Measurements from ENCODE around the gene SPATA31E1.

The SPATA31E1 gene

DNA sequence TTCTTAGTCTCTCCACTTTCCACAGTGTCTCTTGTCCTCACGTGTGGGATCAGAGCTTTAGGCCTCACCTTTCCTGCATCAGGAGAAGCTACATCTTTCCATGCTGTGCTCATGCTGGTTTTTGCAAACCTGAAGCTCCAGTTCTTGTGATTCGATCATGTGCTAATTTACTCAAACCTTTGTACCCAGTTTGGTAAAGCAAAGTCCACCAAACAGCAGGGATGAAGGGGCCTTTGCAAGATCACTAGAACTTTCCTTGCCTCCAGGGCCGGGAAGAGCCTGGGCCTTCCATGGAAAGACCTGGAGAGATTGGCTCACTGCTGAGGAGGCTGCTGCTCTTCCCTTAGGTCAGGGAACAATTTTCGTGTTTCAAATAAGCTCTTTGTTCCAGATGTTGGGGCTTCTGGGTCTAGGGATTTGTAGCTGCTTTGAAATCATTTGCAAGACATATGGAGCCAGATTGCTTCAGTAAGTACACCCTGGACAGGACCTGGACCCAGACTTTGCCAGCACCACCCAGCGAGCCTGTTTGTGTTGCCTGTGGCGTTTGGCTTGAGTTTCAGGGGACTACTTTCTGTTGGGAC, 18.7 kb upstream of the SPATA31E1 start:
- no peak for DNase-seq (ENCODE audit: low spot score)

DNA sequence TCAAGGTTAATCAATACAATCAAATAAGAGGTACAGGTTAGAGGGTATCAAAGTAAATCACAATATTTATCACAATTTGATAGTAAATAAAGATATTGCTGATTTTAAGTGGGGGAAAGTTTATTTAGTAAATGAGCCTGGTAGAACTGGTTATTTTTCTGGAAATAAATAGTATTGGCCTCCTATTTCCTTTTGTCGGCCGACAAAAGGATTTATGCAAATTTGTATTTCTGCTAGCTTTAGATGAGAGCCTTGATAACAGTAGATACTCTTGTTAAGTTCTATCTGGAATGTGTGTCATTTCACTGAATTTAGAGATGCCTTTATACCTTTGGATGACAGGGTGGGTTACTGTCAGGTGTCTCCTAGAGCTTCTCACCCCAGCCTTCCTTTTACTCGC, 17.8 kb upstream of the SPATA31E1 start:
- no peak for DNase-seq (ENCODE audit: low spot score)

DNA sequence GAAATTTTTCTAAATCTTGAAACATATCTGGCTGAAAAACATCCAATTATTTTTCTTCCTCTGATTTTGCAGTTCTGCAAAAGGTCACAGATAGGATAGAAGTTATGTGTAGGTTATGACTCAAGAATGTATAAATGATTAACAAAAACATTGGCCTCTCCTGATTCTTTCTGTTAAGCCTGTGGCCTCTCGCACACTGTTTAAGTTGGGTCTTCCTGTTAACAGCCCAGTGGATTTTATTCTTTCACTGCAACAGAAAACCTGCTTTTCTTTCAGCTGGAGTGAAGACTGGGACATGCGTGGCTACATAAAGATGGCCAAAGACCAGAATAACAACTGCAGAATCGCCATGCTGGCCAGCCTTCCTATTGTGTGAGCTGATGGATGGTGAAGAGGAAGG, 17.1 kb upstream of the SPATA31E1 start:
- no peak for DNase-seq (ENCODE audit: low spot score)

DNA sequence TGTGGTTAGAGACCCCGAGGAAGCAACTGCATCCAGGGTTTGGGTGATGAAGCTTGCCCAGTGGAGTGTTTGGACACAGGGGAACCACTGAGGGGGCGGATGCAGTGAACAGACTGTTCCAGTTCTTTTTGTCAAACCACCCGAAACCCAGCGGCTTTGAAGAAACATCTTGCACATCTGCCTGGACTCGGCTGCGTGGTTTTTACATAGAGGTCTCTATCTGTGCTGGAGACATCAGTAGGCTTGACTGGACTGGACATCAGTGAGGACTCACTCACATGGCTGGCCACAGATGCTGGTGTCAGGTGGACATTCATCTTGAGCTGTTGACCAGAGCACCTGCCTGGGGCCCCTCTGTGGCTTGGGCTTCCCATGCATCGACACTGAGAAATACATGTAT, 15.3 kb upstream of the SPATA31E1 start:
- DNase-seq (ENCODE audit: low spot score) = no peak

DNA sequence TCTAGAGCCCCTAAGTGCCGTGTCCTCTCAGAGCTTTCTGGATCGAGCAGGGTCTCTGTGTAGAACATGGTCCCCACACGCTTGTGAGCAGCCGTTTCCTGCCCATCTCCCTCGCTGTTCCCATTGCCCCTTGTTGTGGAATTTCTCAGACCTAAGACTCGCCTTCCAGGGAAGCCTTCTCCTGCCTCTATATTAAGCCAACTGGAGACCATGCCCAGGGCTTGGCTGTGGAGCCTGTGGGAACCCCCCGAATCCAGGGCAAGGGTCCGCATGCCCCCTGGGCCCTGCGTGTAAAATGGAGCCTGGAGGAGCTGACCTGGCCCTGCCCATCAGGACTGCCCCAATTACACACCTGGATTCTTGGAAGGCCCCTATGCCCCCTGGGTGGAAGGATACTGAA, 14.5 kb upstream of the SPATA31E1 start:
- no peak for DNase-seq (ENCODE audit: low spot score)

DNA sequence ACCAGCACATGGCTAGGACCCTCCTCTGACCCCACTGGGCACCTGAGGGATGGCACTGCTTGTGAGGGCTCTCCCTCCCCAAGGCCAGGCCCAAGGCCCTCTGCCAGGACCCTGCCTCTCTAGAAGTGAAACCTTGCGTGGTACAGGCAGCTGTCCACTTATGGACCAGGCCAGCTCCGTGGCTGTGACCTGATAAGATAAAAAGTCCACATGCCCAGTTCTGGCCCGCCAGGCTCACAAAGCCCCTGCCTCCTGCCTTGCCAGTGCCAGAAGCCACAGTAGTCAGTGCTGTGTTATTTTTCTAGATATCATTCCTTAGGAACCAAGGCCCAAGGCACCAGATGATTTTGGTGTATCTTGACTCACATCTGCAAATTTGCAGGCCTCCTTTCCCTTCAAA, 14.0 kb upstream of the SPATA31E1 start:
- no peak for DNase-seq (ENCODE audit: low spot score)

DNA sequence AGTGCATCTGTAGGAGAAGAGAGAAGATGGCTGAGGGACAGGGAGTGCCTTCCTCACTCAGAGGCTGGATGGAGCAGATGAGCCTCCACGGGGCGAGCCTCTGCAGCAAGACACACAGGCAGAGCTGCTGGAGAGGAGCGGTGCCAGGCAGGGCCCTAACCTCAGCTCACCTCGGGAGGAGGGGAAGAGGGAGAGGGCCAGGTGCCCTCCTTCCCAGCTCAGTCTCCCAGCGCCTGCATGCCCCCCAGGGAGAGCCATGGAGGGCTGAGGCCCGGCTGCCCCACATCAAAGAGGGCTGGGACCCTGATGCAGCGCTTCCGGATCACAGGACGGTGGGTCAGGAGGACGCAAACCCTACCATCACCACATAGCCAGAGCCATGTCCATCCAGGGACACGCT, 13.6 kb upstream of the SPATA31E1 start:
- no peak for DNase-seq (ENCODE audit: low spot score)

DNA sequence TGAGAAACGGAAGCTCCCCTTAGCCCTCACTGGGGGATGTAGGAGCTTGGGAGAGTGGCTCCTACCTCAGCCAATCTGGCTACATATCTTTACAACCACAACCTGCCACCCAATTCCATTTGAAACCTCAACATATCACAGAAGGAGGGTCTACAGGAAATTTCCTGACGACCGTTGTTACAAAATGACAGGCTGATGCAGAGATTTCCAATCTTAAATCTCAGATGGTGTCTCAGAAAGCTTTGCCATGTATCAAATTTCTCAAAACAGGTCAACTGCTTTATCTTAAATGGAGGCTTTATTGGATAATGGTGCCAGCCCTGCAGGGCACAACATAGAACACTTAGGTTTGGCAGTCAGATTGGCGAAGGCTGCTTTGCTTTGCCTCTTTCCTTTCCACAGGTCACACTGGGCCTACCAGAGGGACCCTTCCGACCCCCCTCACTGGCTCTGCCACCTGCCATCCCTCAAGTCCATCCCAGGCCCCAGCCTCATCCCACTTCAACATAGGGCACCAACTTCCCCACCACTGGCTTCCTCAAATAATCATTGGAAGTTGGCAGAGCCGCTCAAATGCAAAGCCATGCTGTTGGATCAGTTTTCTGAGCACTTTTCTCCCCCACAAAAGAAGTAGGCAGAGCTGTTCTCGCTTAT, 11.1 kb upstream of the SPATA31E1 start:
- DNase-seq (ENCODE audit: low spot score) = no peak

DNA sequence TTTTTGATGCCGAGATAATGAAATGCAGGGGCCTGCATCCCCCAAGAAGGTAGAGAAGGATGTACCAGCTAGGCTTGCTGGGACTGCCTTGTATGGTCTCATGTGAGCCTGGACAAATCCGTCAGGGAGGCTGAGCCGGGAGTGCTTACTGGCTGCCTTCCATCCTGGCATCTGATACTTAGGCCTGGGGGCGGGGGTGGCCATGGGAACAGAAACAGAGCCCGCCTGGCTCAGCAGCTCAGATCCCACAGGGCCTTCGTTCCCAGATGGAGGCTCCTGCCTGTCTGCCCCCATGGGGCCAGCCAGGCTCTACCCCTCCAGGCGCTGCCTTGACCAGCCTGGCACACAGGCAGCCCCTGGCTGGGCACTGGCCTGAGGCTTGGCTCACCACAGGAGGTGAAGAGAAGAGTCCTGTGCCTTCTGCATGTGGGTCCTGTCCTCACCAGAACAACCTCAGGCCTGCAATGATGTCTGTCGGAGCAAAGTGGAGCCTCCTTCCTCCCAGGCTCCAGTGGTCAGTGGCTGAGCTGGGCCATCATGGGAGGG, 10.5 kb upstream of the SPATA31E1 start:
- DNase-seq (ENCODE audit: low spot score) = no peak

DNA sequence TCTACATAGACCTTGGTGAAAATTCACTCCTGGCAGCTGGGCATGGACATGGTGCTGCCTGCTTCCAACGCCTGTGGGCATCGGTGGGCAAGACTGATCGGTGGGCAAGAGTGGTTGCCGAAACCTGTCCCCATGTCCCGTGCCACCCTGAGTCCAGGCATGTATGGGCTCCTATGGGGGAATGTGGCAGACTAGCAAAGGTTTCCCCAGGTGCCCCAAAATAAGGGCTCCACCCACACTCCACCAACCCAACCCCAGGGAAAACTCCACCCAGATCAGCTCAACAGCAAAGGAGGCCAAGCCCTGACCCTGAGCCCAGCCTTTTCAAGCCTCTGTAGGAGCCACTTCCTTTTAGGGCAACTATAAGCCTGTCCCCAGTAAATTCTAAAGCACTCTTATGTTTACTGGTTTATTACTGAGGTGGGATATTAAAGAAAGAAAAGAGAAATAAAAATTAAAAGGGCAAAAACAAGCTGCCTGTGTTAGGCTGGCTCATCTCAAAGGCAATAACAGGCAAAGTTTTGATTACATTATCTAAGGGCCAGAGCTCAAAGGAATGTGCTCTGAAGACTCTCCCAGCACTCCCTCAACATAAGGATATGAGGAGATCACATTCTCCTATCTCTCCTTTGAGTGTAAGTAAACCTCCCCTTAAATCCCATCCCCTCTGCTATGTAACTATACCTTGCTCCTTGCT, 8.9 kb upstream of the SPATA31E1 start:
- DNase-seq (ENCODE audit: low spot score) = no peak

DNA sequence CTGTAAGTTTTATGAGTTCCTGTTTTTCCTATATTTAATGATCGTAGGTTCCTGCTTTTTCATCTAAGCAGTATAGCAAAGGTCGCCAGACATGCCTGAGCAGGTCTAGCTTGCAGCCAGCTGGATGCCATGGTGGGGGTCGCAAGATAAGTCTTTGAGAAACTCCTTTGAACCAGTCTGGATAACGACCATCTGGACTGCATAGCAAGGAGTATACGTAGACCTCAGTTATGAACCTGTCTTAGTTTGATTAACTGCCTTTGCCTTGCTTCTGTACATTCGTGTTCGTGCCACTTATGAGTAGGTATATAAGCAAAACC, 8.4 kb upstream of the SPATA31E1 start:
- no peak for DNase-seq (ENCODE audit: low spot score)

DNA sequence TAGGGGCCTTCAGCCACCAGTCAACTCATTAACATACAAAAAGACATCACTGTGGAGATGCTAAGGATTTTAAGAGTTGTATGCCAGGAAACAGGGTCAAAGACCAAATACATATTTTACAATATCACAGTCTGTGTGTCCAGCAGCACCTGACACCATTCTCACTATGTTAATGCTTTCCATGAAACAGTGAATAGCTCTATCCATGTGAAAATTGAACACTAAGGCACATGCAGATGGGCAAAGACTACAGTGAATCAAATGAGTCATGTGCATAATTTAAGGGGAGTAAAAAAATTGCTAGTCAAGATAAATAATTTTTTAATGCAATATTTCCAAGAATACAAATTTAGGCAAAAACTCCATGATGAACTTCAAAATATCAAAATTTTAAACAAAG, 7.6 kb upstream of the SPATA31E1 start:
- DNase-seq (ENCODE audit: low spot score) = no peak

DNA sequence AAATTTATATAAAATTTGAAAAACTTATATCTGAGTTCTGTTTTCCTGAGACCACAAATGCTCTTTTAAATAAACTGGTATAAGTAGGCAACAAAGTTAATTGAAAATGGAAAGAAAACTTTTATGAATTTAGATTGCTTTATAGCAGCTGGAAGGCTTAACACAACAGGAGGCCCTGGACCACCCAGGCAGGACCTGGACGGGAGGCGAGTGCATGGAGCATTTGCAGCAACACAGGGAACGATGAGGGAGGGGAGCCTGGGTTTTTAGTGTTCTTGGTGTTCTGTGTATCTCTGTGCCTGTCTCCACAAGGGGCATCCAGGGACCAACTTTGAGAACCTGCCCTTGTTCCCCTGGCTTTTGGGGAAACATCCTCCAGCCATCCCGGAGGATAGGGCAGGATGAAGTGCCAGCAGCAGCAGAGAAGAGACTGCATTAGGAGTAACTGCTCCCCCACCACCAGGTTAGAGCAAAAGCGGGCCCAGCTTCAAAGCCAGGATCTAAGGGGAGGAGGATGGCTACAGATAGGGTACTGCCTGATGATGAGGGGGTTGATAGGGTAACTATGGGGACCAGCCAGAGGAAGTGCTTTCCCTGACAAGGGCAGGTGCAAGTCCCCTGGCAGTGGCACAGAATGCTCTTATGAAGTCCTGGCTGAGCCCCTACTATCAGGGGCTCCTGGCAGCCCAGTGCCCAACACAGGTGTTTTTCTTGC, 6.7 kb upstream of the SPATA31E1 start:
- no peak for DNase-seq (ENCODE audit: low spot score)

DNA sequence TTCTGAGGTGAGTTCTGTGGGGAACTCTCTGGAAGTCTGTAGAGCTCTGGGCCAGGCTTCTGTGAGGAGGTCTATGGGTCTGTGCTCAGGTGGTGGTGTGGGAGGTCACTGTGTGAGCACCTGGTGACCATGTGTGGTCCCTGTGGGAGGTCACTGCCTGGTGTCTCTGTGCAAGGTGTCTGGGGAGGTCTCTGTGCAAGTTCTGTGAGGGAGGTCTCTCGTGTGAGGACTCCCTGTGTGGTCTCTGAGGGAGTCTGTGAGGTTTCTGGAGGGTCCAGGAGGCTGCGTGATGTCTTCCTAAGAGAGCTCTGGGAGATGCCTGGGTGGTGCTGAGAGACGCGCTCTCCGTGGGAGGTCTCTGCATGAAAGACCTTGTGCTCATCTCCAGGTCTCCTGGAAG, 6.0 kb upstream of the SPATA31E1 start:
- DNase-seq (ENCODE audit: low spot score) = no peak

DNA sequence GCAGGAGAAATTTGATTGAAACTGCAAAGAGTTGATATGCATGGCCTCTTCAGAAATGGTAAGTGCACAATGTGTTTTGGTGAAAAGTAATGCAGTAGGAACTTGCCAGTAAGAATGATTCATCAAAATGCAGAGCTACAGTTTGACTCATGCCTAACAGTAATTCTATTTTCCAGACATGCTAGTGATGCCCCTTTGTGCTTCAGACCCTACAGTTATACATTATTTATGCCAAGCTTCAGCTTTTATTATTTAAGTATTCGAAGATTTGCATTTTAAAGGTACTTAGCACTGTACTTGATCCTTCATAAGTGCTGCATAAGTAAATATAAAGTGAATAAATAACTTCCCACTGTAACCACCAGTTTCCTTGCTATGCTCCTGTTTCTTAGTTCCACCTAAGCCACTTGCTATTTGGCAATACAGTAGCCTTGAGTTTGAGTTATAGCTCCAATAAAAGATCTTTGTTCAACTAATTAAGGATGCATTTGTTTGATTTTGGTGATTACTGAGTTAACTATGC, 3.6 kb upstream of the SPATA31E1 start:
- DNase-seq (ENCODE audit: low spot score) = no peak

DNA sequence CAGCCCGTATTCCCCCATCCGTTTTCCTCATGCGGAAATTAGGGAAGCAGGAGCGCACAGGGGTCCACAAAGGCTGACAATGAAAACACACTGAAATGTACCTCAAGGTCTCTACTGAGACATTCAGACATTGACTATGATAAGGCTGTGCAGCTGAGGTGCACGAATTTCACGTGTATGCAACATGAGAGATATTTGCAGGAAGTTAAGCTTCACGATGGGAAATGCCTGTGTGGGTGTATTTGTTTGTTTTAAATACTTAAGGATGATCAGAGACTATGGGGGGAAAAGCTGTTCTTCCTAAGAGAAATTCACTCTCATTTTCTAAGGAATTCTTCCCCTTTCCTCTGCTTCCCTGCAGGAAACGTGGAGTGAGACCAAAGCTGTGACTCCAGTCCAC, 2.6 kb upstream of the SPATA31E1 start:
- DNase-seq (ENCODE audit: low spot score) = no peak

DNA sequence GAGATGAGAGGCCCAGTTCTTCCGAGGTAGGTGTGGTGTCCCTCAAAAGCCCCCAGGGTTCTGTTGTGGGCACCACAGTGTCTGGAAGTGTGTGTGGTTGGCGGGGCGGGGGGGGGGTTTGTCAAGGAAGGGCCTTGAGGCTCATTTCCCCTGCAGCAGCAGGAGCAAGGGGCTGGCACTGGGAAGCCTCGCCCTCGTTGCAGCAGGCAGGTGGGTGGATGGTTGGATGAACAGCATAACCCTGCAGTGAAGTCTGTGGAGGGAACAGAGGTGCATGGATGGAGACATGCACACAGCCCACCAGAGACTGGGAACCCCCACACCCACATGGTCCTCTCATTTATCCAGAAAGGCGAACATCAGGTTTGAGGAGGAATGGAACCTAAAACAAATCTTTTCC, 2.0 kb upstream of the SPATA31E1 start:
- no peak for DNase-seq (ENCODE audit: low spot score)

DNA sequence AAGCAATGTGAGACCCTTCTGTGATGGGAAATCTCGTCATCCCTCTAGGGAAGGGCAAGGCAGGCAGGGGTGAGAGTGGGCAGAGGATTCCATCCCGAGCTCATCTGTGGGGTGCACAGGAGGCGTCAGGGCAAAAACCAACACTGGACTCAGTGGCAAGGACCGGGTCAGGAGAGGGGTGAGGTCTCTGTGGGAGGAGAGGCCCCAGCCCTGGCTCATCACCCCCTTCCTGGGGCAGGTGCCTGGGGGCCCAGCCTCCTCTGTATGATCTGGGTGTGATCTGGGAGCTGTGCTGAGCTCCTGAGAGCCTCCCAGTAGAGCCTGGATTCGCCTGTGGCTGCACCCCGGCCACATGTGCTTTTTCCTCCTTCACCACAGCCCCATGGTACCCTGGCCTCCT, 597 bp downstream of the SPATA31E1 start:
- DNase-seq (ENCODE audit: low spot score) = no peak

DNA sequence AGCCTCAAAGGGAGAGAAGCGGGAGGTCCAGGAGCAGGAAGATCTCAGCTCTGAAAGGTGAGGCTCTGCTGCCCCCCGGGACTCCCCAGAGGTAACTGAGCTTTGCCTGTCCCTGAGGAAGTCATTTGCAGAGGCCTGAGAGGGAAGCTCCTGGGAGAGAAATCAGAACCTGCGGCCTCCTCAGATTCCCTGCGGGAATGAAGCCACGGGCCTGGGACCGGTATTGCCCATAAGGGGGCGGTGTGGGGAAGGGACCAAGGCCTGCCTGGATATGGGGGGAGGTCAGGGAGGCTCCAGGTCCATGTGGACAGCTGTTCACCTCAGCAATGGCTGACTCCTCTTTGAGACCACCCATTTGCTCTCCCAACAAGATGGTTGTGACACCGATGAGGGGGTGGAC, 1.3 kb downstream of the SPATA31E1 start:
- no peak for DNase-seq (ENCODE audit: low spot score)

DNA sequence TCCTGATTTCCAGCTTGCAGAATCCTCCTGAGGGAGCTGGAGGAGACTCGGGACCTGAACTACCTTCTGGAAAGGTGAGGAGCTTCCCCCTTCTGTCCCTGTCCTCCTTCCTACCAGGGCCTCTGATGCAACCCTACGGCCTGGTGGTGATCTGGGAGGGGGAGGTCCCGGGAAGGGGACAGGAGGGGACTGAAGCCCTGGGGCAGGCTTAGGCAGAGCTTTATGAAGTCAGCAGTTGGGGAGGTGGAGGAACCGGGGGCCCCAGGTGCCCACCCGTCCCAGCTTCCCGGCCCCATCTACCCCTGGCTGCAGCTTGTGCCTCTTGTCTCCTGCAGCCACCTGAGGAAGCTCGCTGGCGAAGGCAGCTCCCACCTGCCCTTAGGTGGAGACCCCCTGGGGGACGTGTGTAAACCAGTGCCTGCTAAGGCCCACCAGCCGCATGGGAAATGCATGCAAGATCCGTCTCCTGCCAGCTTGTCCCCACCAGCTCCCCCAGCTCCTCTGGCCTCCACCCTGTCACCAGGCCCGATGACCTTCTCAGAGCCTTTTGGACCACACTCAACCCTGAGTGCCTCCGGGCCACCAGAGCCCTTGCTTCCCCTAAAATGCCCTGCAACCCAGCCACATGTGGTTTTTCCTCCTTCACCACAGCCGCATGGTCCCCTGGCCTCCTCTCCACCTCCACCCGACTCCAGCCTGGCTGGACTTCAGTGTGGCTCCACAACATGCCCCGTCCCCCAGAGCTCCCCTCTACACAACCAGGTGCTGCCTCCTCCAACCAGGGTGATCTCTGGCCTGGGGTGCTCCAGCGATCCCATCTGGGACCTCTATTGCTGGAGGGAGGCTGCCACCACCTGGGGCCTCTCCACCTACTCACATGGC, 2.1 kb downstream of the SPATA31E1 start:
- no peak for DNase-seq (ENCODE audit: low spot score)

DNA sequence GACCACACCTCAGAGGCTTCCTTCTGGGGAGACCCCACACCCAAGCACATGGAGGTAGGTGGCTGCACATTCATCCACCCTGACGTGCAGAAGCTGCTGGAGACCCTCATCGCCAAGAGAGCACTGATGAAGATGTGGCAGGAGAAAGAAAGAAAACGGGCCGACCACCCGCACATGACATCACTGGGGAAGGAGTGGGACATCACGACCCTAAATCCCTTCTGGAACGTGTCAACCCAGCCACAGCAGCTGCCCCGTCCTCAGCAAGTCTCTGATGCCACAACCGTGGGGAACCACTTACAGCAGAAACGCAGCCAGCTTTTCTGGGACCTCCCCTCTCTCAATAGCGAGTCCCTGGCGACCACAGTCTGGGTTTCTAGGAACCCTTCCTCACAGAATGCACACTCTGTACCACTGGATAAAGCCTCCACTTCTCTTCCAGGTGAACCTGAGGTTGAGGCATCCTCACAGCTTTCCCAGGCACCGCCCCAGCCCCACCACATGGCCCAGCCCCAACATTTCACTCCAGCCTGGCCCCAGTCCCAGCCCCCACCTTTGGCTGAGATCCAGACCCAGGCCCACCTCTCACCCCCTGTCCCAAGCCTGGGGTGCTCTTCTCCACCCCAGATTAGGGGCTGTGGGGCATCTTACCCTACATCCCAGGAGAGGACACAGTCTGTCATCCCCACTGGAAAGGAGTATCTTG, 3.0 kb downstream of the SPATA31E1 start:
- no peak for DNase-seq (ENCODE audit: low spot score)

Measured in germinal center (tissue), 1 donor.